ENCODE results near the gene WLS. TPM values are rescaled to one million over a fixed set of nuclear protein-coding genes. Genes with fewer than 3 reads are reported as not detected.

The WLS gene
- total RNA-seq, 6 experiments from 2014 or later = 9.3 to 36.0 (median 25.8) TPM

- no peak for TF ChIP-seq POLR2A (IDR thresholded peaks at IDR 0.05)
- H3K4me3 ChIP-seq = no peak overlapping the region
- 32% methylated on average over 1 of the region's 1 CpG for WGBS (ENCODE audit: insufficient coverage, low coverage, low lambda C conversion rate, missing lambda C conversion rate)
- peaks cover 0 to 18% (median 6%) of the 10 kb centered on the region in 4 donors for H3K4me1 ChIP-seq
- ATAC-seq (peak; percentile 97 to 99 (median 98)), DNase-seq (no peak)
- H3K27ac ChIP-seq = peak overlapping the region; percentile 11 to 88 (median 47)
- H3K36me3 ChIP-seq = no peaks in the 10 kb centered on the region
- H3K9me3 ChIP-seq = no peaks in the 10 kb centered on the region
- H3K27me3 ChIP-seq = no peaks in the 10 kb centered on the region
- intact Hi-C loops (cut with DNase I) = no loop called here
Observed at GRCh38 chr1:68197891-68198290, 34.4 kb downstream of the WLS start.

- H3K27ac ChIP-seq = peak overlapping the region; percentile 11 to 88 (median 47)
- peak in 2 of 4 donors; percentile 30 to 36 for ATAC-seq
- no peak for DNase-seq
- H3K36me3 ChIP-seq = no peaks in the 10 kb centered on the region
- H3K9me3 ChIP-seq = no peaks in the 10 kb centered on the region
- peaks cover 0 to 18% (median 6%) of the 10 kb centered on the region in 4 donors for H3K4me1 ChIP-seq
- 46% methylated on average over 2 of the region's 2 CpGs for WGBS (ENCODE audit: insufficient coverage, low coverage, low lambda C conversion rate, missing lambda C conversion rate)
- intact Hi-C loops (cut with DNase I) = no loop called here
- no peak for TF ChIP-seq CTCF (IDR thresholded peaks at IDR 0.05)
- TF ChIP-seq POLR2A (IDR thresholded peaks at IDR 0.05) = no peak
- H3K4me3 ChIP-seq = no peak overlapping the region
- H3K27me3 ChIP-seq = no peaks in the 10 kb centered on the region
Observed at GRCh38 chr1:68197461-68197860, 34.9 kb downstream of the WLS start.

GRCh38 chr1:68196676-68197075 is 35.6 kb downstream of the WLS start:
- Histone ChIP-seq H3K27me3 (no peaks in the 10 kb centered on the region), H3K4me1 (peaks cover 0 to 18% (median 6%) of the 10 kb centered on the region in 4 donors), H3K27ac (peak overlapping the region in 1 of 3 donors; percentile 88), H3K9me3 (no peaks in the 10 kb centered on the region), H3K4me3 (no peak overlapping the region), H3K36me3 (no peaks in the 10 kb centered on the region)
- ATAC-seq = no peak
- DNase-seq = no peak
- TF ChIP-seq POLR2A (IDR thresholded peaks at IDR 0.05) (no peak), CTCF (IDR thresholded peaks at IDR 0.05) (no peak)
- 77% methylated on average over 3 of the region's 3 CpGs for WGBS (ENCODE audit: insufficient coverage, low coverage, low lambda C conversion rate, missing lambda C conversion rate)
- intact Hi-C loops (cut with DNase I) = no loop called here

GRCh38 chr1:68191717-68192116 is 40.6 kb downstream of the WLS start:
- no peak for TF ChIP-seq POLR2A (IDR thresholded peaks at IDR 0.05)
- TF ChIP-seq CTCF (IDR thresholded peaks at IDR 0.05) = no peak
- ATAC-seq (no peak), DNase-seq (no peak)
- no peaks in the 10 kb centered on the region for H3K27me3 ChIP-seq
- H3K36me3 ChIP-seq = no peaks in the 10 kb centered on the region
- no peaks in the 10 kb centered on the region for H3K9me3 ChIP-seq
- intact Hi-C loops (cut with DNase I) = no loop called here
- H3K27ac ChIP-seq = no peak overlapping the region
- no peak overlapping the region for H3K4me3 ChIP-seq
- WGBS (ENCODE audit: insufficient coverage, low coverage, low lambda C conversion rate, missing lambda C conversion rate) = 82% methylated on average over 2 of the region's 2 CpGs
- peaks cover 0 to 2% (median 0%) of the 10 kb centered on the region in 4 donors for H3K4me1 ChIP-seq

- H3K9me3 ChIP-seq = no peaks in the 10 kb centered on the region
- TF ChIP-seq CTCF (IDR thresholded peaks at IDR 0.05) (no peak), POLR2A (IDR thresholded peaks at IDR 0.05) (no peak)
- H3K36me3 ChIP-seq = no peaks in the 10 kb centered on the region
- H3K27ac ChIP-seq = no peak overlapping the region
- no peak overlapping the region for H3K4me3 ChIP-seq
- DNase-seq = no peak
- H3K4me1 ChIP-seq = no peaks in the 10 kb centered on the region
- H3K27me3 ChIP-seq = no peaks in the 10 kb centered on the region
- ATAC-seq = peak in 1 of 4 donors; percentile 26
- intact Hi-C loops (cut with DNase I) = no loop called here
- 52% methylated on average over 4 of the region's 4 CpGs for WGBS (ENCODE audit: insufficient coverage, low coverage, low lambda C conversion rate, missing lambda C conversion rate)
Observed at GRCh38 chr1:68188644-68189340, 43.5 kb downstream of the WLS start.
